GM19467 (cell line): ENCODE data around the gene NOTCH1.
A peak's percentile ranks its signal among the peaks of the same experiment; 100 is the strongest.
"Not testable (repeated sequence)": the region's sequence is repeated elsewhere in the genome, so short reads cannot be mapped to it uniquely, and the experiment has no call there.

ENCODE experiments used
- ATAC-seq: cut with Tn5 transposase; IDR thresholded peaks from one replicate; pipeline ENCODE4 v1.9.1; 2021; ENCODE audit warnings: mild to moderate bottlenecking, moderate library complexity; ENCODE audit not compliant: unreplicated experiment

NOTCH1 gene

DNA sequence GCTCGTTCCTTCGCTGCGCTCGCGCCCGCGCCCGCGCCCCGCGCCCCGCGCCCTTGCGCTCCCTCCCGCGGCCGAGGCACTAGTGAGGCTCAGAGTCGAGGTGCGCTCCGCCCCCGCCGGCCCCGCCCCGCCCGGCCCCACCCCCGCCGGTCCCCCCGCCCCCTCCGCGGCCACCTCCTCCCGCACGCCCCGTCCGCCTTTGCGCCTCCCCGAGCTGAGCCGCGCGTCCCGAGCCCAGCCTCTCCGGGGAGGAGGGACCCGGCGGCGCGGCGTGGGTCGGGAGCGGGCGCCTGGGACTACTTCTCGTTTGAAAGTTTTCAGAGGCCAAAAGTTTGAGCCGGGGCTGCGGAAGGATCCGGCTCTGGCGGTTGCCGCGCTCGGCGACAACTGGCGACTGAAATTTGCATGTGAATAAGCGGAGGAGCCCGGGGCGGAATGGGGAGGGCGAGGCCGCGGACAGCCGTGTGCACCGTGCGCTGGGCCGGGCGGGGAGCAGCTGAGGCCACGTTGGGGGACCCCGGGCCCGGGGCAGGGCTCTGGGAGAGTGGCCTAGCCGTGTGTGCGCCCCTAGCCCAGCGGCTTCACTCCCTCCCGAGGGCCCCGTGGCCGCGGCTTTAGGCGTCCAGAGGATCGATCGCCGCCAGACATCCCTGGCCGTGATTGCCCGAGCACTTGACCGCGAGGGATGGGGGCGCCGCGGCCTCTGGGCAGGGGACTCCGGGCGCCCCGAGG, at the start of gene NOTCH1:
TSS of gene NOTCH1 (minus strand) at position 84 of the 732 bp plus-strand sequence. CDS start 262 bp downstream, outside the sequence.
- ATAC-seq = peak; percentile 49

DNA sequence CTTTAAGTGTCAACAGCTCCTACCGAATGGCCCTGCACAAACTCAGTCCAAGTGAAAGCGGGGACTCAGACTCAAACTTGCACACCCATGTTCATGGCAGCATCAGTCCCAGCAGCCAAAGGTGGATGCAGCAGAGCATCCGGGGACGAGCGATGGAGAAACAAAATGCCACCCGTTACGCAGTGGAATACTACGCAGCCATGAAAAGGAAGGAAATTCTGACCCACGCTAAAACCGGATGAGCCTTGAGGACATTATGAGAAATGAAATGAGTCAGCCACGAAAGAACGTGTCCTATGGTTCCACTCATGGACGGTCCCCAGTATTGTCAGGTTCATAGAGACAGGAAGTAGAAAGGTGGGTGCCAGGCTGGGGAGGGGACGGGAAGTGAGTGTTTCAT, 48.6 kb upstream of the NOTCH1 start:
- no peak for ATAC-seq

DNA sequence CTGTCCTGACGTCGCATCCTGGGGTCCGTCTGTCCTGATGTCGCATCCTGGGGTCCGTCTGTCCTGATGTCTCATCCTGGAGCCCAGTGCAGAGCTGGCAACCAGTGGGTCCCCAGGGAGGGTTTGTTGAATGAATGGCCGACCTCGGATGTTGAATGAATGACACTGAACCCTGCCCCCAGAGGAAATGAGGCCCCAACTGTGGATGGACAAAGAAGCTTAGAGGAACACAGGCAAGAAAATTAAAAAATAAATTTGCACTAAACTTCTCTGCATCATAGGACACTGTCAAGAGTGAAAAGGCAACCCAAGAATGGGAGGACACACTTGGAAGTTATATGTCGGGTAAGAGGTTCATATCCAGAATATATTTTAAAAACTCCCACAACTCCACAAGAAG, 47.7 kb upstream of the NOTCH1 start:
- ATAC-seq = no peak

DNA sequence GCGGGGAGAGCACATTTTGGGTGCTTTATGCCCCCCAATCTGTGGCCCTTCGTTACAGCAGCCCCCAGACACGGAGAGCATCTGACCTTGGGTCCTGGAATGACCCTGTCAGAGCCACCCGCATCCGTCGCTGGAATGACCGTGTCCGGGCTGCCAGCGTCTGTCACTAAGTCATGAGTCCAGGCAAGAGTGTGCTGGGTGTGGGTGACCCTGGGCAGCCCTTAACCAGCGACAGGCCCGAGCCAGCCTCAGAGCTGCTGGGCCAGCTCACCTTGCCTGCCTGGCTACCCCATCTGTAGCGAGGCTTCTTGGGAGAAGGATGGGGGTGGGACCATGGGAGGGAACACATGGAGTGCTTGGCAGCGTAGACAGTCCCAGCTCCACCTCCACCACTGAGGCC, 46.8 kb upstream of the NOTCH1 start:
- ATAC-seq = no peak

DNA sequence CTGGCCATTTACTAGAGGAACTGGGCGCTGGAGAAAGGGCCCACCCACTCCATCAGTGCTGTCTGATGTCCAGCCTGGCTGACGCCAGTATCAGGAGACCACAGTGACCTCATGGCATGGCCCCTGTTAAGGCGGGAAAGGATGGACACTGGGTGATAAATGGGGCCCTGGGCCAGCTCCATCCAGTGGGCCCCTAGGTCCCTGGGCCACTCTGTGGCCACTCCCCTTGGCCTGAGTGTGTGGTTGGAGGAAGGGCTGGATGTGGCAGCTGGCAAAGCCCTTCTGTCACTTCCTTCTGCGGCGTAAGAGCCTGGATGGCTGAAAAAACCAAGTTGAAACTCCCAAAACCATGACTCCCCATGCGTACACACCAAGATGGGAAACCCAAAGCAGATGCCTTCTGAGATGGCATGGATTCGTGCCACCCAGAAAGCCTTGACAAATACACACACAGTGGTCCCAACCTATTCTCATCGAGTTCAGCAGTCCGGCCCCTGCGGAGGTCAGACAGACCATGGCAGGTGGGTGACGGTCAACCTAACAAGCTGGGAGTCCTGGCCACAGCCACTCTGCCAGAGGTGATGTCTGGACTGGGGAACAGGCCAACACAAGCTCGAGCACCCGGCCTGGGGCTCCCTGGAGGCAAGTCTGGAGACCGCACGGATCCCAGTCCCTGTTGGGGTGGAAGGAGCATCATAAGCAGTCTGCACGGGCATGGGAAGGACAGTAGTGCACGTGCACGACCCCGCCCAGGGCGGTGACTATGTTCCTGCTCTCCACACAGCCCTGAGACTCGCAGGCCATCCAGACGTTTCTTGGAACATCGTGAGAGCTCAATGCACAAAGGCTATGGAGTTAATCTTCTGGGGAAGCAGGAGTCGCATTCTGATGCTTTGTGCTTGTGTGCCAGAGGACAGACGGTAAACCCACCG, 45.2 kb upstream of the NOTCH1 start:
- no peak for ATAC-seq

DNA sequence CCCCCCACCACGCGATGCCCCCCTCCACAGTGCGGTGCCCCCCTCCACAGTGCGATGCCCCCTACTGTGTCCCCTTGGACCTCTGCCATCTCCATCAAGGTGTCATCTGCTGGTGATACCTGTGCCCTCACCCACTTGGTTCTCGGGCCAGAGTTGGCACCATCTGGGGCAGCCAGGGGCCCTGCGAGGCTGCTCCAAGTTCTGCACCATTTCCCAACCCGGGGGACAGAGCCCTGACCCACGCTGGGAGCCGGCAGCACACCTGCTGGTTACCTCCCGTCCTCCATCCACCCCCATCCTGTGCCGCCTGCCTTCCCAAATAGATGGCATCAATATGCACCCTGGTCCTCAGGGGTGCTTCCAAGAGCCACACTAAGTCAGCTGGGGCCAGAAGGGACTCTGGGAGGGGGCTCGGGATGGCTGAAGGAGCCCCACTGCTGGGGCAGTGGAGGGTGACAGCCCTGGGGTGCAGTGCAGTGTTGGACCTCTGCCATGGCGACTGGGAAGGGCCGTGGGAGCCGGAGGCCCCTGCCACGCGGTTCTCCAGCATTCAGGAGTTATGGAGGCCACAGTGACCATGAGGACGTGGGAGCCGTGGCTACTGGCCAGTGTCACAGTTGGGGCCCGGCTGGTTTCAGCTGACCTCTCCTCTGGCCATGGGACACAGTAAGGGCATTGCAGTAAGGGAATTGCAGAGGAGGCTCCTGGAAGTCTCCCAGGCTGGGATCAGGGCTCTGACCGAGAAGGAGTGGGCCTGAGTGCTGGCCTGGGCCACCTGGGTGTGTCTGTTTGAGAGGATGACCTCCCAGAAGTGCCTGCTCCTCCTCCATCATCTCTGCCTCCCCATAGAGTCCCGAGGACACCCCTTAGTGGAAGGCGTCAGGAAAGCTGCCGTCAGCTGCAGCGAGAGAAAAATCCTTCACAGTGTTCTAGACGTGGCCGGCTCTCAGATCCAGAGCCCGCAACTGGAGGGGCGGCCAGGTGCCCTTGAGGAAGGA, 44.2 kb upstream of the NOTCH1 start:
- ATAC-seq = no peak

DNA sequence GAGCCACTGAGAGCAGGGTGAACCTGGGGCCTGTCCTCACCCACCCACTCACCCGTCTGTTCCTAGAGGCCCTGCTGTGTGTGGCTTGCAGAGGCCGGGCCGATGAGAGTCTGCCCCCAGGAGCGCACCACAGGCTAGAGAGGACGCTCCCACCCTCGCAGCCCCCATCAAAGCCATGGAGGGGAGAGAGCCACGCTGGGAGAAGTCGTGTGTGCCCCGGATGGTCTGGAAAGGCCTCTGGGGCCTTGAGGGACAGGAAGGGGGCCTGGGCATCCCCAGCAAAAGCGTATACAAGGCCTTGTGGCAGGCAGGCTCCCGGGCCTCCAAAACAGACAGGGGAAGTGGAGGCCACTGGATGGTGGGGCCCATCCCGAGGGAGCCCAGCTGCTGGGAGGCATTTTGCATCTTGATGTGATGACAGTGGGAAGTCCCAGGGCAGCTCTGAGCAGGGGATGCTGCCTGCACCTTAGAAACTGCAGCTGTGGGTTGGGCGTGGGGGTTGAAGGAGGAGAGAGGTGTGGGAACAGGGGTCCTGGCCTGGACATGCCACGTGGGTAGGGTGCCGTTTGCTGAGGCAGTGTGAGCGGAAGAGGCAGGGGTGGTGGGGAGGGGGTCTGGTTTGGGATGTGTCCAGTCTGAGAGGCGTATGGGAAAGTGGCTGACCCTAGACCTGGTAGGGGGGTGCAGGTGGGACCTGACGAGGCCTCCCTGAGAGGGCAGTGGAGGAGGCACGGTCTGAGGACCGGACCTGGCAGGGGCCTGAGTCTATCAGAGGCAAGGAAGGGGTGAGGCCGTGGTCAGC, 43.0 kb upstream of the NOTCH1 start:
- no peak for ATAC-seq

DNA sequence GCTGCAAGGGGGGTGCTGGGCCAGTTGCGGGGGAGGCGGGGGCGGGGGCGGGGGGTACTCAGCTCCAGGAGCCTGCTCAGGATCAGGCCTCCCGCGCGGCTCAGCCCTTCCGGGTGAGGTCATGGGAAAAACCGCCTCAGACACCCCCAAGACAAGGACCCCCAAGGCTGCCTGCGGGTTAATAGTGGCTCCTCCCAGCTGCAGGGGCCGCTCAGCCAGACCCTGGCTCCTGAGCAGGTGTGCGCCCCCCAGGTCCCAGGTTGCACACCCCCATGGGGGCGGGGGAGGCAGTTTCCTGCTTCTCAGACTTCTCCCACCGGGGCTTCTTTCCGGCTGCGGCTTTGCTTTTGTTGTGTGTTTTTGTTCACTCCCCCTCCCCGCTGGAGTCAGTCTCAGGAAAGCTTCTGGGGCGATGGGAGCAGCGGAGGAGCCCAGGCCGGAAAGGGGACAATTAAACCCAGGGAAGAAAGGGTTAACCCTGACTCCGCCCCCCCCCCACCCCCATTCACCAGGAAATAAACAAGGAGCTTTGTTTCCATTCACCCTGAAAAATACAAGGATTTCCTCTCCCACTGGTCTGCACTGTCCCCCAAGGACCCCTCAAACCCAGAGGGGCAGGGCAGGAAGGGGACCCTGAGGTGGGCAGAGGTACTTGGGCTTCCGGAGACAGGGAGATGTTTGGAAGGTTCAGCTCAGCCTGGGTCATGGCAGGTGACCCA, 42.3 kb upstream of the NOTCH1 start:
- ATAC-seq = no peak

DNA sequence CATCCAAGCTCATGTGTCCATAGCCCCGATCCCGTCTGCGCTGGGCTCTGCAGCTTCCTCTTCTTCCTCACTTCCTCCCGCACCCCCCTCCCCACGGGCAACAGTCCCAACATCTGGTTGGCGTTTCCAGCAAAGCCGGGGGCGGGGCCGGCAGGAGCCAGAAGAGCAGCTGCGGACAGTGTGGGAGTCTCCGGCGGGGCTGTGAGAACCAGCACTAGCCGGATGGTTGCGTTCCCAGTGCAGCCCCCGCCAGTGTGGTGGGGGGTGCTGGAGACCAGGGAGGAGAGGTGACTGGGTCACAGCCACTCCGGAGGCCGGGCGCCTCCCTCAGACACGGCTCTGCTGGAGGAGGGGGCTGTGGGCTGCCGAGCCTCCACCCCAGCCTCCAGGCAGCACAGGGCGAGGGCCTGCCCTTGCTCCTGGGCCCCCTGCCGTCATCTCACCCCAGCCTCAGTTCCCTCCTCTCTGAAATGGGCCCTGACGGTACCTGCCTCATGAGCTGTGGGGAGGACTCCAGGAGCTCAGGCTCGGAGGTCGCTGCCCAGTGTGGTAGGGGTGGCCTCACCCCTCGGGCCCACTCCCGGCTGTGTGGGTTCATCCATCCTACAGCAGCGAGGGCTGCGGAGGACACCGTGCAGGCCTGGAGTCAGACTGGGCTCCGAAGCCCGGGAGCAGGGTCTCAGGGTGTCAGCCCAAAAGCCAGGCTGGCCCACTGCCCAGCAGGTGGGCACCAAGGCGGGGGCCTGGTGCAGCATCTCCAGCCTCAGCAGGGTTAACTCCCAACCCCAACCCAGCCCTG, 41.5 kb upstream of the NOTCH1 start:
- ATAC-seq = no peak

DNA sequence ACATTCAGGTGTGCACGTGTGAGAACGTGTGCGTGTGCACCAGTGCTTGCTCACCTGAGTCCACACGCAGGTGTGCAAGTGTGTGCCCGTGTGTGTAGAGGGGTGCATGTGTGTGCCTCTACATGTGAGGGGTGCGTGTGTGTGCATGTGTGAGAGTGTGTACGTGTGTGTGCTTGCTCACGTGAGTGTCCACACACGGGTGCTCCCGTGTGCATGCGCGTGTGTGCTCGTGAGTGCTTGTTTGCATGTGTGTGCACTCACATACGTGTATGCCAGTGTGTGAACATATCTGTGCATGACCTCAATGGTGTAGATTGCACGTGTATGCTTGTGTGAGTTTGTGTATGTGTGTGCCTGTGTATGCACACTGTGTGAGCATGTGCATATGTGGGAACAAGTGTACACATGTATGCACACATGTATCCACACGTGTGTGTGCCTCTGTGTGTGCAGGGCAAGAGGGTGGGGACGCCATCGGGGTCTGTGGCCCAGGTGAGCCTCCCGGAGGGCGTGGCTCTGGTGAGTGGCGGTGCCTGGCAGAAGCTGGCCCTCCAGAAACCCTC, 40.6 kb upstream of the NOTCH1 start:
- no peak for ATAC-seq

DNA sequence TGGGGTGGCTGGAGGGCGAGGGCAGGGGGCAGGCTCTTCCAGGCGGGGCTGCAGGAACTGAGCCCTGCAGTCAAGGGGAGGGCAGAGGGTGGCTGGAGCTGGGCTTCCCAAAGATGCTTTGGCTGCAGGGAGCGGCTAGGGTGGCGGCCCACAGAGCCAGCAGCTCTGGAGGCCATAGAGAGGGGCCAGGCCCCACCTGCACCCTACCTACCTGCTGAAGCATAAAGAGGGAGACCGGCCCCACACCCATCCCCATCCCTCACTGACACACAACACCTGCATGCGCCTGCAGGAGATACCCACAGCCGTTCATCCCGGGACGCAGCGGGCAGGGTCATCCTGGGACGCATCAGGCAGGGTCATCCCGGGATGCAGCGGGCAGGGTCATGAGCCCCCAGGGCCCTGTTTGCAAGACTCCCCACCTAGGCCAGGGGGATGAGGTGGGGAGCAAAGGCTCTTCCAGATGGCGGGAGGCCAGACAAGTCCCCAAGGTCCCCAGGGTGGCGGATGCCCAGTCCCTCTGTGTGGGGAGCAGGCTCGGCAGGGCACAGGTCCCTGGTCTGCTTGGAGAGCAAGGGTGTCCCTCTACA, 39.8 kb upstream of the NOTCH1 start:
- no peak for ATAC-seq

DNA sequence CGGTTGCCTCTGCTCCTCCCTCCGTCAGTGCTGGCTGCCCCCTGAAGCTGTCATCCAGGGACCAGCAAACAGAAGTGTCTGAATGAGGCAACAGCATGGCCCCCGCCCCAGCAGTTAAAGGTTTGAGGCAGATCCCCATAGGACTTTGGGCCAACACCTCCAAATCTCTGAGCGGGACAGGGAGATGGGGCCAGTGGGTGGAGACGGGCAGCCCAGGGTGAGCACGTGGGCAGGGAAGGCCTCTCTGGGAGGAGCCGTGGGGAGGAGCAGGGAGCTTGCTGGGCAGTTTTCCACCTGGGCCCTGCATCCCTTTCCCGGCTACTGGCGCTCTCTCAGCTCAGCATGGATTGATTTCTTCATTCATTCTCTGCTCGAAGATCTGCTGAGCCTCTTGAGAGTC, 39.1 kb upstream of the NOTCH1 start:
- no peak for ATAC-seq

DNA sequence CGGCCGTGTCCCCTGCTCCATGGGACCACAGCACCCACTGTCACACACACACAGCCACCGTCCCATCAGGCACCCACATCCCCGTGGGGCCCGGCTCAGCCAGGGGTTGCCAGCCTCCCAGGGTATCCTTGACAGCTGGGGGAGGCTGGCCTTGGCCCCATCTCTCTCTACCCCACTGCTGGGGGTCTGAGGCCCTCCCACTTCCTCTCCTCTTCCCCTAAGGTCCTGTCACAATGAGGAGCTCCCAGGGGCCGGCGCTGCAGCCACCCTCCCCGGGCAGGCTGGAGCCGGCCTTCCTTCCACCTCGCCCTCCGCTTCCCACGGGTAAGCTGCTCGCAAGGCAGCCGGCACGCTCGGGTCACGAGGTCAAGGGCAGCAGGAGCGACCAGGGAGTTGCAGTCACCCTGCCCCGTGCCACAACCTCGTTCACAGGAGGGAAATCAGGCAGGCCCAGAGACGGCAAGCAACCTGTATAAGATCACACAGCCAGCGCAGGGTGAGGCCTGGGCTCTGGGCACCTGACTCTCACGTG, 38.6 kb upstream of the NOTCH1 start:
- ATAC-seq = no peak

DNA sequence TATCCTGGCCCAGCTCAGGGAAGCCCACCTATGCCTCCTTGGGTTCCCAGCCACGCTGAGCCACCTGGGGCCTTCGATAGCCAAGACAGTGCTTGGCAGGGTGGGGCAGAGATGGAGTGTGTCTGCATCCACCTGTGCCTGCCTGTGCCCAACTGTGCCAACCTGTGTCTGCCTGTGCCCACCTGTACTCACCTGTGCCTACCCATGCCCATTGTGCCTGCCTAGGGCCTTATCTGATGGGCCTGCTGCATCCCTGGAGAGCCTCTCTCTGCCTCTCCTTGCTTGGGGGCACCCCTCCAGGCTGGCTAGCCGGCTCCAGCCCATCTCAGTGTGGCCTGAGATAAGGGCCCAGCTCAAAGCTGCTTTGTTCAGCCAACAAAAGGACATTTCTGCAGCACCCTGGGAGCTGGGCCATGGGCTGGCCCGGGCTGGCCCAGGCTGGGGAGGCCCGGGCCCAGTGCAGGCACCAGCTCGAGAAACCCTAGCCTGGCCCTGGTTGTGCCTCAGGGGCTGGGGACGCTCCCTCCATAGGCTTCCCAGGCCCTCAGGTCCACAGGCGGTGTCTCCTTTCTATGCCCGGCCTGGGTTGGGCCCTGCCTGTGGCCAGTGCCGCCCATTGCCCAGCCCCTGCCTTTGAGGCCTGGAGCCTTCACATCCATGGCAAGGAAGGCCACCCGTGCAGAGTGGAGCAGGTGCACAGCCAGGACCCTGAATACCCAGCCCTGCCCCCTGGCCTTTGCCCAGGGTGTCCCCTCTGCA, 37.3 kb upstream of the NOTCH1 start:
- no peak for ATAC-seq

DNA sequence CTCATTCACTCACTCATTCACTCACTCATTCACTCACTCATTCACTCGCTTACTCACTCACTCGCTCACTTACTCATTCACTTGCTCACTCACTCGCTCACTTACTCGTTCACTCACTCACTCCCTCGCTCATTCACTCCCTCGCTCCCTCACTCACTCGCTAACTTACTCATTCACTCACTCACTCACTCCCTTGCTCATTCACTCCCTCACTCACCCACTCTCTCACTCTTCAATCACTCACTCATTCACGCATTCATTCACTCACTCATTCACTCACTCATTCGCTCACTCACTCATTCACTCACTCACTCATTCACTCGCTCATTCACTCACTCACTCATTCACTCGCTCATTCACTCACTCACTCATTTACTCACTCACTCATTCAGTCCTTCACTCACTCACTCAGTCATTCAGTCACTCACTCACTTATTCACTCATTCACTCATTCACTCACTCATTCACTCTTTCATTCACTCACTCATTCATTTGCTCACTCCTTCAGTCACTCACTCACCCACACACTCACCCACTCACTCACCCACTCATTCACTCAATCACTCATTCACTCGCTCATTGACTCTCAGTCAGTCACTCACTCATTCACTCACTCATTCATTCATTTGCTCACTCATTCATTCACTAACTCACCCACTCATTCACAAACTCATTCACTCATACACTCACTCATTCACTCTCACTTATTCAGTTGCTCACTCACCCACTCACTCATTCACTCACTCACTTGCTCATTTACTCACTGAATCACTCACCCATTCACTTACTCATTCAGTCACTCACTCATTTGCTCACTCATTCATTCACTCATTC, 36.0 kb upstream of the NOTCH1 start:
- no peak for ATAC-seq

DNA sequence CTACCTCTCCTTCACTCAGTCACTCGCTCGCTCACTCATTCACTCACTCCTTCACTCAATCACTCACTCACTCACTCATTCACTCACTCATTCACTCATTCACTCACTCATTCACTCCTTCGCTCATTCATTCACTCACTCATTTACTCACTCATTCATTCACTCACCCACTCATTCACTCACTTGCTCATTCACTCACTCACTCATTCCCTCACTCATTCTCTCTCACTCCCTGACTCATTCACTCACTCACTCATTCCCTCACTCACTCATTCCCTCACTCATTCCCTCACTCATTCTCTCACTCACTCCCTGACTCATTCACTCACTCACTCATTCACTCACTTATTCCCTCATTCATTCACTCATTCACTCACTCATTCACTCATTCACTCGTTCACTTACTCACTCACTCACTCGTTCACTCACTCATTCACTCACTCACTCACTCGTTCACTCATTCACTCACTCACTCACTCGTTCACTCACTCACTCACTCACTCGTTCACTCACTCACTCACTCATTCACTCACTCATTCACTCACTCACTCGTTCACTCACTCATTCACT, 33.9 kb upstream of the NOTCH1 start:
- not testable (repeated sequence) for ATAC-seq
